ENCODE measurements around the gene C1orf210. TPM values are rescaled to one million over a fixed set of nuclear protein-coding genes. Genes with fewer than 3 reads are reported as not detected.

Gene C1orf210
- total and polyA plus RNA-seq, 2 of the 13 experiments (the other 11 are each of a cell fraction or from before 2014, with no cell fraction given) = 0.49 to 5.1 TPM

GRCh38 chr1:43276673-43277072 is 8.7 kb downstream of the C1orf210 start (continued):
- TF ChIP-seq ZUFSP (CRISPR knock-in tag; IDR thresholded peaks at IDR 0.05; ENCODE audit: borderline replicate concordance) (no peak), NFAT5 (CRISPR knock-in tag; IDR thresholded peaks at IDR 0.05) (no peak), RFX3 (CRISPR knock-in tag; IDR thresholded peaks at IDR 0.05) (no peak), PRMT3 (CRISPR knock-in tag; IDR thresholded peaks at IDR 0.05; ENCODE audit: borderline replicate concordance, low read depth) (no peak), CREBL2 (CRISPR knock-in tag; IDR thresholded peaks at IDR 0.05; ENCODE audit: borderline replicate concordance) (no peak), ZMYM3 (CRISPR knock-in tag; IDR thresholded peaks at IDR 0.05) (peak; percentile 24; the same call in 1 of the 2 replicates), SAFB2 (CRISPR knock-in tag; IDR thresholded peaks at IDR 0.05; ENCODE audit: borderline replicate concordance, low read depth) (no peak), NFIC (IDR thresholded peaks at IDR 0.05; ENCODE audit: low read length) (no peak), ZNF639 (CRISPR knock-in tag; conservative IDR thresholded peaks at IDR 0.05) (no peak), TOE1 (CRISPR knock-in tag; IDR thresholded peaks at IDR 0.05) (no peak), ZNF816 (CRISPR knock-in tag; IDR thresholded peaks at IDR 0.05; ENCODE audit: borderline replicate concordance) (no peak), ZNF747 (CRISPR knock-in tag; IDR thresholded peaks at IDR 0.05; ENCODE audit: borderline replicate concordance) (no peak), ETV5 (CRISPR knock-in tag; IDR thresholded peaks at IDR 0.05; ENCODE audit: borderline replicate concordance) (no peak), ELF4 (CRISPR knock-in tag; IDR thresholded peaks at IDR 0.05; ENCODE audit: borderline replicate concordance) (no peak), KDM6A (CRISPR knock-in tag; IDR thresholded peaks at IDR 0.05; ENCODE audit: low read depth) (peak; percentile 78), ZNF207 (IDR thresholded peaks at IDR 0.05; ENCODE audit: borderline replicate concordance) (no peak), SNAPC4 (CRISPR knock-in tag; IDR thresholded peaks at IDR 0.05) (no peak)
